ENCODE results near the gene MIF. TPM values are rescaled to one million over a fixed set of nuclear protein-coding genes. Genes with fewer than 3 reads are reported as not detected.

MIF gene
- total RNA-seq, 1 experiment from 2014 or later: 957 TPM

DNA sequence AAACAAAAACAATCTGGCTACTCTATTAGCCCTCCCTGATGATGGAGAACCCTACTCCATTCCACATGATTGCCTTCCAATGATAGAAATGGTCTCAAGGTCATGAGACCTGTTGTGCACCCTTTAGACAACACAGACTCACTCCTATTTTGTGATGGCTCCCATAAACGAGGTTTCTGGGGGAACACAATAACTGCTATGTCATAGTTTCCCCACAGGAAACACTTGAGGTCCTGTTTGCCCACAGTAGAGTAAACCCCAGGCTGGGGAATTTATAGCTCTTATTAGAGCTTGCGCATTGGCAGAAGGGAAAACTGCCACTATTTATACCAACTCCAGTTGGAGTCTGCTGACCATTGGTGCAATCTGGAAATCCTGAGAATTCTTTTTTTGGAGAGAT is 28.7 kb downstream of the MIF start:
- H3K27ac ChIP-seq (ENCODE audit: low read length): no peak overlapping the region
- no peaks in the 10 kb centered on the region for H3K27me3 ChIP-seq (ENCODE audit: low read length)
- ChIA-PET POLR2A (ENCODE audit: unreplicated experiment) (no interaction called here), CTCF (no interaction called here)
- H3K9ac ChIP-seq (ENCODE audit: low read length): no peak overlapping the region
- ATAC-seq: no peak
- no TSS peak for BruUV-seq (replicated peaks)
- TF ChIP-seq EZH2 (IDR thresholded peaks at IDR 0.05; ENCODE audit: low read length, unreplicated experiment): no peak
- TF ChIP-seq EZH2phosphoT487 (IDR thresholded peaks at IDR 0.05; ENCODE audit: borderline replicate concordance, low read length): no peak
- TF ChIP-seq, protein P1, sequence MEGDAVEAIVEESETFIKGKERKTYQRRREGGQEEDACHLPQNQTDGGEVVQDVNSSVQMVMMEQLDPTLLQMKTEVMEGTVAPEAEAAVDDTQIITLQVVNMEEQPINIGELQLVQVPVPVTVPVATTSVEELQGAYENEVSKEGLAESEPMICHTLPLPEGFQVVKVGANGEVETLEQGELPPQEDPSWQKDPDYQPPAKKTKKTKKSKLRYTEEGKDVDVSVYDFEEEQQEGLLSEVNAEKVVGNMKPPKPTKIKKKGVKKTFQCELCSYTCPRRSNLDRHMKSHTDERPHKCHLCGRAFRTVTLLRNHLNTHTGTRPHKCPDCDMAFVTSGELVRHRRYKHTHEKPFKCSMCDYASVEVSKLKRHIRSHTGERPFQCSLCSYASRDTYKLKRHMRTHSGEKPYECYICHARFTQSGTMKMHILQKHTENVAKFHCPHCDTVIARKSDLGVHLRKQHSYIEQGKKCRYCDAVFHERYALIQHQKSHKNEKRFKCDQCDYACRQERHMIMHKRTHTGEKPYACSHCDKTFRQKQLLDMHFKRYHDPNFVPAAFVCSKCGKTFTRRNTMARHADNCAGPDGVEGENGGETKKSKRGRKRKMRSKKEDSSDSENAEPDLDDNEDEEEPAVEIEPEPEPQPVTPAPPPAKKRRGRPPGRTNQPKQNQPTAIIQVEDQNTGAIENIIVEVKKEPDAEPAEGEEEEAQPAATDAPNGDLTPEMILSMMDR (conservative IDR thresholded peaks at IDR 0.05; ENCODE audit: low read depth, low read length): no peak
- intact Hi-C loops (cut with micrococcal nuclease): no loop called here
- no peak overlapping the region for H3K4me3 ChIP-seq (ENCODE audit: low read length)
- no peaks in the 10 kb centered on the region for H4K20me1 ChIP-seq (ENCODE audit: low read length)
- no peaks in the 10 kb centered on the region for H3K9me3 ChIP-seq (ENCODE audit: low read length)
- H3K9me2 ChIP-seq (replicated peaks; ENCODE audit: low read length): no peaks in the 10 kb centered on the region
- H3K79me2 ChIP-seq (ENCODE audit: low read length): no peaks in the 10 kb centered on the region
- H2AFZ ChIP-seq (ENCODE audit: low read length): no peak overlapping the region
- H3K4me2 ChIP-seq (ENCODE audit: low read length): no peak overlapping the region
- no peak for DNase-seq
- H3K36me3 ChIP-seq (ENCODE audit: low read depth, low read length): peaks cover 34% of the 10 kb centered on the region
- H3F3A ChIP-seq (ENCODE audit: low read length, unreplicated experiment): no peaks in the 10 kb centered on the region
- peaks cover 11% of the 10 kb centered on the region for H3K4me1 ChIP-seq (ENCODE audit: insufficient read depth, low read length)

DNA sequence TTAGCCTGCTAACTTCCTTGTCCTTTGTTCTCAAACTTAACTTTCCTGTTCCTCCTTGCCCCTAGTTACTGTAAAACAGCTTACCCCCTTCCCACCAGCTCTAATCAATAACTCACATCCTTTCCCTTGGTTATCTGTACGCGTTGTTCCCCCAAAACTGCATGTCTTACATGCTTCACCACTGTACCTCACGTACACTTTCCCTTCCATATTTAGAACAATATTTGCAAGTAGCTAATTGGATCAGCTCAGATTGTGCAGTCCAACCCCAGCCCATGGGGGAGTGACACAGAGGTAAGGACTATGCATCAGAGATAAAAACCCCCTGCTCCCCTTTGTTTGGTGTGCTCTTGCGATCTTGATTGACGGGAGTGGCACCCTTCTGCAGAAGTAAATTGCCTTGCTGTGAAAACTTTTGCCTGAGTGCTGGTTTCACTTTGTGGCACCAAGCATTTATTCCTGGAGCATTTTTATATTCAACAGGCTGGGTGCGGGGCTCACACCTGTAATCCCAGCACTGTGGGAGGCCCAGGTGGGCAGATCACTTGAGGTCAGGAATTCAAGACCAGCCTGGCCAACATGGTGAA is 30.9 kb downstream of the MIF start:
- Histone ChIP-seq H4K20me1 (ENCODE audit: low read length) (no peaks in the 10 kb centered on the region), H2AFZ (ENCODE audit: low read length) (no peak overlapping the region), H3K4me1 (ENCODE audit: insufficient read depth, low read length) (peaks cover 18% of the 10 kb centered on the region), H3K4me3 (ENCODE audit: low read length) (no peak overlapping the region), H3K9ac (ENCODE audit: low read length) (no peak overlapping the region), H3K9me2 (replicated peaks; ENCODE audit: low read length) (no peaks in the 10 kb centered on the region), H3K79me2 (ENCODE audit: low read length) (no peaks in the 10 kb centered on the region), H3F3A (ENCODE audit: low read length, unreplicated experiment) (no peaks in the 10 kb centered on the region), H3K9me3 (ENCODE audit: low read length) (no peaks in the 10 kb centered on the region), H3K36me3 (ENCODE audit: low read depth, low read length) (peaks cover 42% of the 10 kb centered on the region), H3K27me3 (ENCODE audit: low read length) (no peaks in the 10 kb centered on the region), H3K27ac (ENCODE audit: low read length) (no peak overlapping the region), H3K4me2 (ENCODE audit: low read length) (no peak overlapping the region)
- POLR2A ChIA-PET (ENCODE audit: unreplicated experiment): no interaction called here
- DNase-seq (no peak), ATAC-seq (no peak)
- no peak for TF ChIP-seq EZH2phosphoT487 (IDR thresholded peaks at IDR 0.05; ENCODE audit: borderline replicate concordance, low read length)
- no peak for TF ChIP-seq EZH2 (IDR thresholded peaks at IDR 0.05; ENCODE audit: low read length, unreplicated experiment)
- TF ChIP-seq, protein P1 (conservative IDR thresholded peaks at IDR 0.05; ENCODE audit: low read depth, low read length): no peak
- BruUV-seq (replicated peaks): no TSS peak
- intact Hi-C loops (cut with micrococcal nuclease): no loop called here
- CTCF ChIA-PET: no interaction called here

DNA sequence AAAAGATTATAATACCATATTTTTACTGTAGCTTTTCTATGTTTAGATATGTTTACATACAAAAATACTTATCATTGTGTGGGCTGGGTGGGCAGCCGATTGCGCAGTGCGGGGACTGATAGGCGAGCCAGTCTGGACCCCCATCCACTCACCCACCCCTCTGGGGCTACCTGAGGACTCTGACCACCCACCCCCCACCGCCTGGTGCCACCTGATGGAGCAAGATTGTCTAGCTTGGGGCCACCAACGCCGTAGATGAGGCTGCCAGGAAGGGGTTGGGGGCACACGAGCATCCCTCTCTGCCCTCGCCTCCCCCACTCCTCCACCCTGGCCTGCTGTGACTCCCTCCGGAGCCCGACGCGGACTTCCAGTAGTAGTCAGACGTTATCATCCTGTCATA is 32.4 kb downstream of the MIF start:
- H3K9me3 ChIP-seq (ENCODE audit: low read length): no peaks in the 10 kb centered on the region
- no peak overlapping the region for H2AFZ ChIP-seq (ENCODE audit: low read length)
- DNase-seq (no peak), ATAC-seq (no peak)
- H3K4me1 ChIP-seq (ENCODE audit: insufficient read depth, low read length): peaks cover 16% of the 10 kb centered on the region
- no TSS peak for BruUV-seq (replicated peaks)
- no peak overlapping the region for H3K4me2 ChIP-seq (ENCODE audit: low read length)
- no peaks in the 10 kb centered on the region for H3K79me2 ChIP-seq (ENCODE audit: low read length)
- H3K36me3 ChIP-seq (ENCODE audit: low read depth, low read length): peaks cover 42% of the 10 kb centered on the region
- no peaks in the 10 kb centered on the region for H3K27me3 ChIP-seq (ENCODE audit: low read length)
- CTCF ChIA-PET: no interaction called here
- no peaks in the 10 kb centered on the region for H3F3A ChIP-seq (ENCODE audit: low read length, unreplicated experiment)
- no peak overlapping the region for H3K9ac ChIP-seq (ENCODE audit: low read length)
- no peaks in the 10 kb centered on the region for H4K20me1 ChIP-seq (ENCODE audit: low read length)
- intact Hi-C loops (cut with micrococcal nuclease): no loop called here
- H3K9me2 ChIP-seq (replicated peaks; ENCODE audit: low read length): no peaks in the 10 kb centered on the region
- H3K4me3 ChIP-seq (ENCODE audit: low read length): no peak overlapping the region
- TF ChIP-seq, protein P1 (conservative IDR thresholded peaks at IDR 0.05; ENCODE audit: low read depth, low read length): no peak
- TF ChIP-seq EZH2 (IDR thresholded peaks at IDR 0.05; ENCODE audit: low read length, unreplicated experiment) (no peak), EZH2phosphoT487 (IDR thresholded peaks at IDR 0.05; ENCODE audit: borderline replicate concordance, low read length) (no peak)
- POLR2A ChIA-PET (ENCODE audit: unreplicated experiment): no interaction called here
- no peak overlapping the region for H3K27ac ChIP-seq (ENCODE audit: low read length)

All from PC-3 (cell line).